Lung microvascular endothelial cell (primary cell): ENCODE measurements around the gene PTX3. TPM values are rescaled to one million over a fixed set of nuclear protein-coding genes. Genes with fewer than 3 reads are reported as not detected.
A peak's percentile ranks its signal among the peaks of the same experiment; 100 is the strongest.

ENCODE experiments used
- DNase-seq, 2 donors: peaks; one replicate each; pipeline versions ENCODE4 v3.0.0 to v3.0.0-alpha.2; 2010; ENCODE audit warnings: low read depth in 2 of 2
- total RNA-seq: library from RNA; depleted of rRNA; stranded (reverse); fragments of >200 nt; gene quantifications from 2 replicates; pipeline ENCODE4 v1.2.1, GENCODE V29; 2014

The PTX3 gene
- total RNA-seq, 1 donor from 2014 or later, result 311 TPM

DNA sequence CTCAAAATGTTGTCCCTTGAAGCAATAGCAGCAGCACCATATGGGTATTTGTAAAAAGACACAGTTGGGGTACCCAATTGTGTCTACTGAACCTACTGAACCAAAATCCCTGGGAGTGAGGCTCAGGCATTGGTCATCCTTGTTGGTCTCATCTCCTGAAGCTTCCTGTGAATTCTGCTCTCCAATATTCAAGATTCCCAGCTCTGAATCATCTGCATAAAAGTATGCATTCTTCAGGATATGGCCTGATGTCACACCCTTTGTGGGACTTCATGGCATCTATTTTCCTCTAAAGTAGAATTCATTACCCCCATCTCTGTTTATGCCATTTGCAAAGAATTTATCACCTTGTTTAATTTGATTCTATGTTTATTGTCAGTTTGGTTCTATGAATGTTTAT, 13.3 kb upstream of the PTX3 start:
- peak in 1 of 2 donors; percentile 54 for DNase-seq

DNA sequence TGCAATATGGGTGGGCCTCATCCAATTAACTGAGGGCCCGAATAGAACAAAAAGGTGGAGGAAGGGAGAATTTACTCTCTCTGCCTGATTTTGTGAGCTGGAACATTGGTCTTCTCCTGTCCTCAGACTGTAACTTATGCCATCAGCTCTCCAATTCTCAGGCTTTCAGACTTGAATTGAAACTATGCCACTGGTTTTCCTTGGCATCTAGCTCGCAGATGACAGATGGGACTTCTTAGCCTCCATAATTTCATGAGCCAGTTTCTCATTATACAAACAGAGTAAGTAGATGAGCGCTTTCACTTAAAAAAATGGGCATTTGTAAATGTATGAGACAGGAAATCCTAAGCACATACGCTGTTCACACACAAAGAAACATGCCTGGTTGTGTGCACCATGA, 8.7 kb upstream of the PTX3 start:
- no peak for DNase-seq

DNA sequence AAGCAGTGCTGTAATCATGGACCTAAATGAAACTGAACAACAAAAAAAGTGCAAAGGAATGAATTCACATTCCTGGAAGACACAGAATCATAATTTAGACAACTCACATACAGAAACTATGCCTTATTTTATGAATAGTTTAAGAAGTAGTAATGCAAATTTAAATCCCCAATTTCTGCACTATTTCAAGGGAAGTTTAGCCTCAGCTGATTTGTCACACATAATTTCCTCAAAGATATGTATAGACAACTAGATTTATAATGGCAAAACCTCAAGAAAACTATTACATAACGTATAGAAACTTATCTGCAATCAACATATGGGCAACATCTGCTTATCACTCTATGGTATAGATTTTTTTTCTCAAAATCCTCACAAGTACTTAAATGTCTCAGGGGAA, 7.8 kb upstream of the PTX3 start:
- no peak for DNase-seq

DNA sequence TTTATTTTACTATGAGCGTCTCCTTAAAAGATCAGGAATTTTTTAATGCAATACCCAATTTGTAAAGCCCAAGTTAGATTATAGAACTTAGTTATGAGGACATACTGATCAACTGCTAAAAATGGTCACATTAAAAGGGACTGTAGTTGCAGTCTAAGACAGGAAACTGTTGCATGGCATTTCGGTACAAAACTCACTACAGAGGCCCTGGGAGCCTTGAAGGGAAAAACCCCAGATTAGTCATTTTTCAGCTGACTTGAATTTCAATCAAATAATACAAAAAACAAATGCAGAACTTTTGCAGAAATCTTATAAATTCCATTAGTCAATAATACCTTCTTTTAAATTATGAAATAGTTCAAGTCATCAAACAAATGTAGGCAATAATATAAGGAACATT, 6.9 kb upstream of the PTX3 start:
- peak; percentile 38 to 83 for DNase-seq

DNA sequence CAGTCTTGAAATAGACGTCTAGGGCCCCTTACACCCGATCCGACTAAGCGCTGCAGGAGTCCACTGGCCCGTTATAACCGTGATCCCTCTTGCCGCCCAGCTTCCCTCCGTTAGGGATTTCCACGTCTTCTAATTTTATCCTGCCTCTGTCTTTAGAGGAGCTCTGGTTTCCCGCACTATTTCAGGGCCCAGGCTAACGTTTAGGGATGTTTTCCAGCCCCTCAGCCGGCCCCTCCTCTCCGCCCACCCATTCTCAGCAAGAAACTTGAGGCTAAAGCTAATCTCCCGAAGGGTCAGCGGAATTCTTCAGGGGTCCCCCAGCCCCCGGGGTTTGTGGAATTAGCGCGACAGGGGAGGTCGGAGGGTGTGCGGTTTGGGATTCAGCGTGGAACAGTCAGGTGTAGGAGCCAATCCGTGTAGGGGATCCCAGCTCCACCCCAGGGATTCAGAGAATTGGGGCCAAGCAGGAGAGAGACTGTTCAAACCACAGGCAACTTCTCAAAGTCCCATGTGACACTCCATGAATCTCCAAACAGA, 1.6 kb downstream of the PTX3 start:
- DNase-seq, result peak; percentile 49 to 55

DNA sequence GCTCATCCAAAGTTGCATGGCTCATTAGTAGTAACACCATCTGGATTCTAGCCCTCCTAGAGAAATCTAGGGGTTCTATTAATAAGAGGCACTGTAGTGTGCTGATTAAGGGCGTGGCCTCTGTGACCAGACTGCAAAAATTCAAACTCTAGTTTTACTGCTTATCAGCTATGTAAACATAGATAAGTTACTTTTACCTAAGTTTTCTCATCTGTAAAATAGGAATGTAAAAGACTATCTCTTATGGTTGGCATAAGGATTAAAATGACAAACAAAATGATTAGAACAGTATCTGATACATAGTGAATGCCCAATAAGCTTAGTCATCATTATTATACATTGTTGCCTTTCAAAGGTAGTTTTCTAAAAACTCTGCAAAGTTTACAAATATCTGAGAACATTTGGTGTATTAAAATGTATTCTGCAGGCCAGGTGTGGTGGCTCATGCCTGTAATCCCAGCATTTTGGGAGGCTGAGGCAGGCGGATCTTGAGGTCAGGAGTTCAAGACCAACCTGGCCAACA, 4.5 kb downstream of the PTX3 start:
- no peak for DNase-seq

DNA sequence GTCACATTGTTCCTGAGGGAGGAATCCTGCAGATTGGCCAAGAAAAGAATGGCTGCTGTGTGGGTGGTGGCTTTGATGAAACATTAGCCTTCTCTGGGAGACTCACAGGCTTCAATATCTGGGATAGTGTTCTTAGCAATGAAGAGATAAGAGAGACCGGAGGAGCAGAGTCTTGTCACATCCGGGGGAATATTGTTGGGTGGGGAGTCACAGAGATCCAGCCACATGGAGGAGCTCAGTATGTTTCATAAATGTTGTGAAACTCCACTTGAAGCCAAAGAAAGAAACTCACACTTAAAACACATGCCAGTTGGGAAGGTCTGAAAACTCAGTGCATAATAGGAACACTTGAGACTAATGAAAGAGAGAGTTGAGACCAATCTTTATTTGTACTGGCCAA, 6.1 kb downstream of the PTX3 start:
- DNase-seq, result peak in 1 of 2 donors; percentile 42

DNA sequence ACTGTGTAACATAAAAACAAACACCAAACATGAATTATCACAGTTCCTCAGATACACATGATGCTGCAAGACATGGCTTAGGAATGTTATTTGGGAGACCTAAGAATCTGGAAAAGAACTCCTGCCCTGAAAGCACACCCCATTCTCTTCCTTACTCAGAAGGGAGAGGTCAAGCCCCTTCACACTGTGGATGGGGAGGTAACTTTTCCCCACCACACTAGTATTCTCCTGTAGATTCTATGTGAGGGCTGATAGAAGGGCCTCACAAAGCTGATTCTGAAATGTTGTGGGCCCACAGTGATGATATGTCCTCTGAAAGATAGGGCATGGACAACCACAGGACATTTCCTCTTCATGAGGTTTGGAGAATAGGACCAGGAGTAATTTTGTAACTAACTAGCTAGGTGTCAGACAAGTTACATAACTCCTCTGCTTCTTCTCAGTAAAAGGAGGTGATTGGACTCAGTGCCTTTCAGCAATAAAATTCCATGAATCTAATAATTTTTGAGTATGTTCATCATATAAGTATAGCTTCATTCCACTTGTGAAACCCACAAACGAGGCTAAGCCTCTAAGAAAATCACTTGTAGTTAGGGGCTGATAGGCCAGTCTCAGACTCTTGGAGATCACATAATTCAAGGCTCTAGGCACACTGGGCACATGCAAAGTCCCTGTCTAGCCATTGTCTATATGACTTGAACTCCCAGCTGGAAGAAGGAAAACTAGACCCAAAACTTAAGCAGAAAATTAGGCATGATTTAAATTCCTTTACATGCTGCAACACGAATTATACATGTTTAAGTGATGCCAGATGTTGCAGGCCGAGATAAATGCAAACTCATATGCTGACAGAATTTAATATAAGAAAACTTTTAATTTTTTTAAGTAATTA, 7.5 kb downstream of the PTX3 start:
- DNase-seq, result peak in 1 of 2 donors; percentile 55

DNA sequence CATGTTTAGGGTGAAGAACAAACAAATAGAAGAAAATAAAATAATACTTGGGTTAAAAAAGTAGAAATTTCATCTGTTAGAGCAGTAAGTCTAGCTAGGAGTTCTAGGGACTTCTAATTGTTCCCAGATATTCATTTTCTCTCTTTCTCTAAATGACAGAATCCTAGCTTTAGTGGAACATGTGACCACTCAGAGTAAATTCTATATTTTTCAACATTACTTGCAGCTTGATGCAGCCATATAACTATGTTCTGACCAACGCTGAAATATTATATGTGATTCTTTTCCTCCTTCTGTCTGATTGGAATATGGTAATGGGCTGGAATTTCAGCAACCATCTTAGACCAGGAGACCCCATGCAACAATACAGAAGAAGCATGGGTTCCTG, 8.1 kb downstream of the PTX3 start:
- peak in 1 of 2 donors; percentile 12 for DNase-seq

DNA sequence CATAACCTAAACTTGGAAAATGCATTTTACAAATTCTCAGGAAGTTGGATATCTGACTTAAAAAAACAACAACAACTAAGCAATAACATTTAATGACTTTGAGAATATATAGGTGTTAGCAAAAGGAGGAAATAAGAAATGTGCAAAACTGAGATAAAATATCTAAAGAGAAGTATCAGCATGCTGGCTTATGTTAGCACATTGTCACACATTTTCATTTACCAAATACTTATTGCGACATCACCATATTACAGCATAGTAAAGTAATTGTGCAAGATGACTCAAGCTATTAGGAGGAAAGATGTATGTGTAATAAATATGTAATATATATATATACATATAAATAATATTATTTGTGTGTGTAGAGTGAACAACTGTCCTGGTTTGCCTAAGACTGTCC, 9.2 kb downstream of the PTX3 start:
- DNase-seq, result peak in 1 of 2 donors; percentile 22

DNA sequence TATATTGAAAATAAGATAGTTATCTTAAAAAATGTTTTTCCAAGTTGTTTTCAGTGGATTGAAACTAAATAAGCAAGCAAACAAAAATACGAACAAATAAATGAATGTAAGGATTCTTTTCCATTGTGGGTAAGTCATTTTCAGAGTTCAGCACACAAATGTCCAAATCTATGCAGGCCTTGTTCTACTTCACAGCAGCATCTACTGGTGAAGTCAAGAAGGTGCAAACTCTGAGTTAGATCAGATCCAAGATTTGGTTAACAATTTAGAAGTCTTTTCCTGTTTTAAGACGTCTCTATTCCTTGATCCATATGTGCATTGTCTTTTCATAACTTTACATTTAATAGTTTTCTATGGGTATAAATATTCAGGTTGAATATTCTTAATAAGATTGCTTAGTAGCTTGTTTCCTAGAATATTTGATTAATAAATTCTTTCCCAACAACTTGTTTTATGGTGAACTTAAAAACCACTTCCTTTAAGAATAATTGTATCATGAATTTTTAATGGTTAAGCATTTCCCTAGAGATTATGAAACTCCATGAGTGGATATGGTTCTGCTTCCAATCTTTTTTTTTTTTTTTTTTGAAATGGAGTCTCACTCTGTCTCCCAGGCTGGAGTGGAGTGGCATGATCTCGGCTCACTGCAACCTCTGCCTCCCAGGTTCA, 10.5 kb downstream of the PTX3 start:
- peak; percentile 70 to 72 for DNase-seq

DNA sequence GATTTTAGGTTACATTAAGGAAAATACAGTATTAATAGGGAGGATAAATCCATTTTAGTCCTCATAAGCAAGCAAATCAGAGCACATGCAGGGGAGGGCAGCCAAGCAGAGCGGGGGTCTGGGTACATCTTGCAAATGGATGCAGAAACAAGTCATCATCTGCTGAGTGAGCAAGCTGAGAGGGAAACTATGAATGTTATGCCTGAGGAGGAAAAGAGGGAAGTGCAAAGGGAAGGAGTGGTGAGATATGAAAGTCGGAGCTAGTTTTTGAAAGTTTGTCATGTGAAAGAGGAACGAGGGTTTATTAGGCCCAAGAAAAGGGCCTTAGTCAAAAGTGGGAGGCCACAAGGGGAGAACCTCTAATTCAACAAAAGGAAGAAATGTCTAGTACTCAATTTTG, 15.4 kb downstream of the PTX3 start:
- no peak for DNase-seq

DNA sequence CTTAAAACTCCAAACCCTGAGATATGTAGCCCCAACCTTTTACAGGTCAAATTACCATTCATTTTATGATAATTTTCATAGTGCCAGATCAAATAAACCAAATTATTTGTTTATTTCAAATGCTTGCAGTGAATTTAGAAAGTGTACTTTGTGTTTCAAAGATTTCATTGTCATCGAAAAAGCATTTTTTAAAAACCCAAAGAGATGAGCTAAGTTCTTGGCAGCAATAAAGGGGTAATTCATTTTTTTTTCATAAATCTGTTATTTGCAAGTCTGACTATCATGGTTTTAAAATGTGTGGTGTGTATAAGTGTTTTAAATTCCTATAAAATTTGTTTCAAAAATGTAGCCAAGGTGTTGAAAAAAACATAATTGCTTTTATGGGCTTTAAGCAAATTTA, 17.2 kb downstream of the PTX3 start:
- DNase-seq, result no peak

DNA sequence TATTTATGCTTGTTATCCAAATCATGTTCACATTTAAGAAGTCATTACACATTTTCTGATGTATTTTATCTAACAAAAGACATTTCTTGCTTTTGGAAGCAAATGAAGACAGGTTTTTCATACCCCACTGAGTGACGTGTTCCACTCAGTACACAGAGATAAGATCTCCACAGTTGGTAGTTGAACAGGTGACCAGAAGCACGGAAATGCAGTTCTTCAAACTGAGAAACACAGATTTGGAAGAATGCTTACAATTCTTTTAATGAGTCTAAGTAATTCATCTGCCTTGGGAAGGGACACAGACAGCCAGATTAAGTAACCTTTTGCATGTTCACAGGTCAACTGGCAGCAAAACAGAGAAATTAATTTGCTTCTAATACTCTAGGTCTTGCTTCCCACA, 23.1 kb downstream of the PTX3 start:
- DNase-seq, result no peak

DNA sequence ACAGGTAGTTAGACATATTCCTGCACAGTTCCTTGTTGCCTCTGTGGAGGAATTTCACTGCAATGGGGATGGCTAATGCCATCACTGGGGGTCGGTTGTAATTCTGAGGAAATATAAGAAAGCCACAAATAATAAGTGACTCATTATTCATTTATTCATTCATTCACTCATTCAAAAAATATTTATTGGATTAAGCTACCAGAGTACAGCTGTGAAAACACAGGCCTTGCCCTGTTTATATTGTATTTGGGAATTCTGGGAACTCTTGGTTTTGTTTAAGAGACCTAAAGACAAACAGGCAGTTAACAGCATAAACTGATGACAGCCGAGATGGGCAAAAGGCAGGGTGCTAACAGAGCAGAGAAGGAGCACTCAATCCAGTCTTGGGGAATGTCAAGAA, 23.6 kb downstream of the PTX3 start:
- DNase-seq, result peak in 1 of 2 donors; percentile 37

DNA sequence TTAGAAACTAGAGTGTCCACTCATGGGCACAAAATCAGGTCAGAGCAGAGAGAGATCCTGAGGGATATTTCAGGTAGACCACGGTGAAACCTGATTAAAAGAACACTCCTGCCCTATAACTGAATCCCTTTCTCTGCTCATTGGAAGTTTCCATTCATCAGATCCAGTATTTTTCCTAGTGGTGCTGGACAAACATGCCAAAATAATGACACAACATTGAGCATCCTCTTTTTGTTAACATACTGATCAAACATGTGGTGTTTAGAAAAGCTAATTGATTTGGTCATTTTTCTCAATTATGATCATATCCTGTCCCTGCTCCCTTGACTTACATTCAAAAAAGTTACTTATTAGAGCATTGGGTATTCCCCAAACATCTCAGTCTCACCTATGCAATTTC, 27.2 kb downstream of the PTX3 start:
- DNase-seq, result peak in 1 of 2 donors; percentile 48

DNA sequence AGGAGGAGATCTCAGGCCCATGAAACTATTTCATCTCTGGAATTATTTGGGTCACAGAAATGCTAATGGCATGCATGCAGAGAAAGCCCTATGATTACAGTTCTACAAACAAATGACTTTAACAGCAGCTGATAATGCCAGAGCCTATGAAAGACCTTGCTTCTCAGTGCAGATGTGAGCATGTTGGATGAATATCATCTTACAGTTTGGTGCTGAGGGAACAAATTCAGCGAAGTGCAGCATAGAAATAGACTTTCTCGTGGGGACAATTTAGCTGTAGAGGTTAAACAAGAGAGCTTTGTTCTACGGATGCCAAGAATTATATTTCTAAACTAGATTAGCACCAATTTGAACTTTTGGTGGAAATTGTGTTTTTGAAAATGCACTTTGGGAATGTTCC, 27.7 kb downstream of the PTX3 start:
- no peak for DNase-seq

DNA sequence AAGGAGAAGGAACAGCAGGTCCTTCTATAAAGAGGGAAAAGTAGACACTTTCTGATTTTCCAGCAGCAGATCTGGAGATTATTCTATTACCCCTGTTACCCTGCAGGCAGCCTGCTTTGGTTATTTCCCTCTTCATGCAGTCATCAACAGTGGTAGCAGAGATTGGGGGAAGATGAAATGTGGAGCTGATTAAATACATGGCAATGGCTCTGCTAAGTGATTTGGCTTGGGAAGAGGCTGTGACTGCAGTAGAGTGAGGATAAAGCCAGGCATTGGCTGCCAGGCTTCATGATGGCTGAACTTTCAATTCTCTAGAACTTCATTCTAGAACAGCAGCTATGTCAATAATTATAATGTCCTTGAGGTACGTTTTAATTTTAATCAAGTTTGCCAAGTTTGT, 29.1 kb downstream of the PTX3 start:
- no peak for DNase-seq

DNA sequence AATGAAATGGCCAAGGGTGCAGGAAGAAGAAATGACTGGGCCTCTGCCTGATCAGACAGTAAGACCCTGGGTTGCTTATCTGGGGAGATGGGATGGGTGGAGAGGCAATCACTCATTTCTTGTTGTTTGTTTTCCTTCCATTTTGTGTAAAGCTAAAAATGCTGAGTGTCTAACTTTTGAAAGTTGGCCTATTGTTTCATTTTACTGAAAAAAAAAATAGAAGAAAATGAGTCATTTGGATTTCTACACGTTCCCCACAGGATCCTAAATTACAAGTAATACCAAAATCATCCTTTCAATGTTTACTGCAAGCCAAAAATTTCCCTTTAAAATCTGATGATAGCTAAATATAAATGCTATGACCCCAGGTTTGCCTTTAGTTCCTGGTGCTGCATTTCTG, 30.6 kb downstream of the PTX3 start:
- DNase-seq, result peak; percentile 30 to 40

DNA sequence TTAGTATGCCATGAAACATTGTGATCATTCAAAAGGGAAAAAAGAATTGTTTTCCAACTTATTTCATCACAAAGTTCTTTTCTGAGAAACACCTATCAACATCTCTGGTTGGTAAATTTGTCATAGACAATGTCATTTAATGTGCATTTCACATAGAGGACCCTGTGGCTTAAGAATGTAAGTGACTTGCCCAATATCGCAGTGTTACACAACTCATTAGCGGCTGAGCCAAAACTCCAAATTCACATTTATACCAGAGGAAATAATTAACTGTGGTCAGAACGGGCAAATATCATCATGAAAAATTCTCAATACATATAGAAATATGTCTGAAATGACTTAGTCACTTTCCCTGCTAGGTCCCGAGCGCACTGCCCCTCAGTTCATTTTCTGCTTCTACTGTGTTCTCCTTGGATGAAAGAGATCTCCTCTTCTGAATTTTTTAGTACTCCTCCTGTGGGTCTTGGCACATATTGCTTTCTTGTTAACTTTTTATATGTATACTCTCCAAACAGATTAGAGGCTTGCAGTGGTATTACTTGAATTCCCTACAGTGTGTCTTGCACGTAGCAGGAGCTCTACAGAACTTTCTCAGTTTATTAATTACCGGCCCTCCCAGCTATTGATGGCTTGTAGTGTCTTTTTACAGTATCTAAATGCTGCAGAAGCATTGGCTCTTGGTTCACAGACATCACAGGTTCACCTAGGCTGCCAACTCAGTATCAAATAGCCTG, 33.1 kb downstream of the PTX3 start:
- DNase-seq, result no peak

DNA sequence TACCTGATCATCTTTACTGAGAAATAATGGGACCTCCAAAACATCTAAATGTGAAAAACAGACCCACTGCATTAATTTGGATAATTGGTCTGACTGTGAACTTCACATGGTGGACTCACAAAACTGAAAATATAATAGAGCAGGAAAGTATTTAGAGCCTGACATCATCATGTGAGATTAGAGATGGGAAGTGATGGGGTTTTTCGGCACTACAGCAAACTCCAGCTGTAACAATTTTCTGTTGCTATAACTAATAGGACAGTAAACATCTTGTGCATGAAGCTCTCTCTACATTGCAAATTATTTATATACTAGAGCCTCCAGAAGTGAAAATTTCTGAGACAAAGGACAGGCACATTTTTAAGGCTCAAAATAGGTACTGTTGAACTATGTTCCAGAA, 34.4 kb downstream of the PTX3 start:
- DNase-seq, result peak in 1 of 2 donors; percentile 24

DNA sequence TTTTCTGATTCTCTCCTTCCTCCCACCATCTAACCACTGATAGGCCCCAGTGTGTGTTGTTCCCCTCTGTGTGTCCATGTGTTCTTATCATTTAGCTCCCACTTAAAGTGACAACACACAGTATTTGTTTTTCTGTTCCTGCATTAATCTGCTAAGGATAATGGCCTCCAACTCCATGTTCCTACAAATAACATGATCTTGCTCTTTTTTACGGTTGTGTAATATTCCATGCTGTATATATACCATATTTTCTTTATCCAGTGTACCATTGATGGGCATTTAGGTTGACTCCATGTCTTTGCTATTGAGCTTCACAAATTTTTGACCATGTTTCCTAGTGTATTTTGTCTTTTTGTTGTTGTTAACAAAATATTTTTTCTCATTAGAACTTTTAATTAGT, 36.0 kb downstream of the PTX3 start:
- no peak for DNase-seq
